Measurements from ENCODE around the gene GP1BB.

DNA sequence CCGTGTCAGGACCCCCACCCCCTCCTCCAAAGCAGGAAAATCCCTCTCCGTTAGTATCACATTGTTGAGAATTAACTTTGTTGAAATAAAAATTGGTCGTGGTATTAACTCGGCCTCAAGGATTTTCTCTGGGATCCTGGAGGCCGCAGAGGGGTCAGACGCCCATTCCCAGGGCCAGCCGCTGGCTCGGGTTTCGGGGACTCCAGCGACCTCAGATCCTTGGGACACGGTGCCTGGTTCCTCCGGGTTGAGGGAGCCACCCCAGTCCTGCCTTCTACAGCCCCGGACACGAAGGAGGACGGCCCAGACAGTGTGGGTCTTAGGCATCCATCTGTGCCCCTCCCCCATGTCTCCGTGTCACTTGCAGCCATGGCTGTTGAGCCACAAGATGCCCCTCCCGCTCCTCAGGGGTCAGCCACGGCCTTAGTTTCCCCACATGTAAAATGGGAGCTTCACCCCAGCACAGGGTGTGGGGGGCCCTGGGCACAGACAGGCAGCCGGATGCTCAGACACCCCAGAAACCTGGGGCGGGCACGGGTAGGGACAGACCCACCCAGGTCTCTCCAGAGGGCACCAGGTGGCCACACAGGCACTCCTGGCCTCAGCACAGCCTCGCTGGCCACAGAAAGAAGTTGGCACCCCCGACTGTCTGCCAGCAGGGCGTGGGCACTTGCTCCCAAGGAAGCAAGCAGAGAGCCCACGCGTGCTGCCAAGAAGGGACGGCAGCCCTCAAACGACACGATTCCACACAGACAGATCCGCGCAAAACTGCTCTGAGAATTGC lies 15.5 kb downstream of the GP1BB start:
- no peak for TF ChIP-seq RFX5 (IDR thresholded peaks at IDR 0.05)
- TF ChIP-seq, protein P1, sequence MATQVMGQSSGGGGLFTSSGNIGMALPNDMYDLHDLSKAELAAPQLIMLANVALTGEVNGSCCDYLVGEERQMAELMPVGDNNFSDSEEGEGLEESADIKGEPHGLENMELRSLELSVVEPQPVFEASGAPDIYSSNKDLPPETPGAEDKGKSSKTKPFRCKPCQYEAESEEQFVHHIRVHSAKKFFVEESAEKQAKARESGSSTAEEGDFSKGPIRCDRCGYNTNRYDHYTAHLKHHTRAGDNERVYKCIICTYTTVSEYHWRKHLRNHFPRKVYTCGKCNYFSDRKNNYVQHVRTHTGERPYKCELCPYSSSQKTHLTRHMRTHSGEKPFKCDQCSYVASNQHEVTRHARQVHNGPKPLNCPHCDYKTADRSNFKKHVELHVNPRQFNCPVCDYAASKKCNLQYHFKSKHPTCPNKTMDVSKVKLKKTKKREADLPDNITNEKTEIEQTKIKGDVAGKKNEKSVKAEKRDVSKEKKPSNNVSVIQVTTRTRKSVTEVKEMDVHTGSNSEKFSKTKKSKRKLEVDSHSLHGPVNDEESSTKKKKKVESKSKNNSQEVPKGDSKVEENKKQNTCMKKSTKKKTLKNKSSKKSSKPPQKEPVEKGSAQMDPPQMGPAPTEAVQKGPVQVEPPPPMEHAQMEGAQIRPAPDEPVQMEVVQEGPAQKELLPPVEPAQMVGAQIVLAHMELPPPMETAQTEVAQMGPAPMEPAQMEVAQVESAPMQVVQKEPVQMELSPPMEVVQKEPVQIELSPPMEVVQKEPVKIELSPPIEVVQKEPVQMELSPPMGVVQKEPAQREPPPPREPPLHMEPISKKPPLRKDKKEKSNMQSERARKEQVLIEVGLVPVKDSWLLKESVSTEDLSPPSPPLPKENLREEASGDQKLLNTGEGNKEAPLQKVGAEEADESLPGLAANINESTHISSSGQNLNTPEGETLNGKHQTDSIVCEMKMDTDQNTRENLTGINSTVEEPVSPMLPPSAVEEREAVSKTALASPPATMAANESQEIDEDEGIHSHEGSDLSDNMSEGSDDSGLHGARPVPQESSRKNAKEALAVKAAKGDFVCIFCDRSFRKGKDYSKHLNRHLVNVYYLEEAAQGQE (IDR thresholded peaks at IDR 0.05): no peak
- no peak for TF ChIP-seq RARB (CRISPR knock-in tag; IDR thresholded peaks at IDR 0.05)
- TF ChIP-seq, protein P2, sequence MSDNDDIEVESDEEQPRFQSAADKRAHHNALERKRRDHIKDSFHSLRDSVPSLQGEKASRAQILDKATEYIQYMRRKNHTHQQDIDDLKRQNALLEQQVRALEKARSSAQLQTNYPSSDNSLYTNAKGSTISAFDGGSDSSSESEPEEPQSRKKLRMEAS (IDR thresholded peaks at IDR 0.05): no peak
- no peak for TF ChIP-seq MYC (IDR thresholded peaks at IDR 0.05; ENCODE audit: borderline replicate concordance, low read length)
- no peak for TF ChIP-seq POLR2A (IDR thresholded peaks at IDR 0.05; ENCODE audit: low read length)
- TF ChIP-seq, protein P3, sequence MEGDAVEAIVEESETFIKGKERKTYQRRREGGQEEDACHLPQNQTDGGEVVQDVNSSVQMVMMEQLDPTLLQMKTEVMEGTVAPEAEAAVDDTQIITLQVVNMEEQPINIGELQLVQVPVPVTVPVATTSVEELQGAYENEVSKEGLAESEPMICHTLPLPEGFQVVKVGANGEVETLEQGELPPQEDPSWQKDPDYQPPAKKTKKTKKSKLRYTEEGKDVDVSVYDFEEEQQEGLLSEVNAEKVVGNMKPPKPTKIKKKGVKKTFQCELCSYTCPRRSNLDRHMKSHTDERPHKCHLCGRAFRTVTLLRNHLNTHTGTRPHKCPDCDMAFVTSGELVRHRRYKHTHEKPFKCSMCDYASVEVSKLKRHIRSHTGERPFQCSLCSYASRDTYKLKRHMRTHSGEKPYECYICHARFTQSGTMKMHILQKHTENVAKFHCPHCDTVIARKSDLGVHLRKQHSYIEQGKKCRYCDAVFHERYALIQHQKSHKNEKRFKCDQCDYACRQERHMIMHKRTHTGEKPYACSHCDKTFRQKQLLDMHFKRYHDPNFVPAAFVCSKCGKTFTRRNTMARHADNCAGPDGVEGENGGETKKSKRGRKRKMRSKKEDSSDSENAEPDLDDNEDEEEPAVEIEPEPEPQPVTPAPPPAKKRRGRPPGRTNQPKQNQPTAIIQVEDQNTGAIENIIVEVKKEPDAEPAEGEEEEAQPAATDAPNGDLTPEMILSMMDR (IDR thresholded peaks at IDR 0.05): no peak
- no peak for TF ChIP-seq SMC3 (IDR thresholded peaks at IDR 0.05)
- TF ChIP-seq JUNB (IDR thresholded peaks at IDR 0.05): no peak
- TF ChIP-seq TP53 (CRISPR knock-in tag; IDR thresholded peaks at IDR 0.05): no peak
- TF ChIP-seq JUN (IDR thresholded peaks at IDR 0.05): no peak
- TF ChIP-seq KDM1A (IDR thresholded peaks at IDR 0.05; ENCODE audit: low read depth): no peak
- TF ChIP-seq RCOR1 (IDR thresholded peaks at IDR 0.05; ENCODE audit: low read depth, low read length): no peak

Data from A549 (cell line).